Naive thymus-derived CD8-positive, alpha-beta T cell (primary cell): ENCODE data around the gene ANKRD60. TPM values are rescaled to one million over a fixed set of nuclear protein-coding genes. Genes with fewer than 3 reads are reported as not detected.

Source experiments
- polyA plus RNA-seq, 3 donors: library from polyadenylated mRNA; unstranded; fragments of 300-500 nt; fragmentation: Illumina TruSeq; gene quantifications; one replicate each; pipeline ENCODE4 v1.2.3, GENCODE V29; 2021
- total RNA-seq, 8 experiments: library from RNA in 2 of 8; stranded (reverse) in 2 of 8; gene quantifications; one replicate each; pipeline ENCODE4 v1.2.3 and lab custom pipeline; 2021 to 2026

ANKRD60 gene
- total and polyA plus RNA-seq, 5 experiments from 2014 or later: not detected

Other genes starting within 250 kb of the ANKRD60 start
- gene RAB22A, start 81.1 kb upstream of the ANKRD60 start, total RNA-seq: 10 to 100 TPM; 22.4 to 23.3 TPM
- 10 to 100 TPM; 11.0 to 13.7 (median 12.3) TPM for gene RAB22A, start 81.1 kb upstream of the ANKRD60 start, polyA plus RNA-seq
- gene VAPB, start 160.6 kb upstream of the ANKRD60 start, total RNA-seq: 10 to 100 TPM; 34.0 to 34.3 TPM
- 10 to 100 TPM; 24.7 to 34.1 (median 28.4) TPM for gene VAPB, start 160.6 kb upstream of the ANKRD60 start, polyA plus RNA-seq